NCI-H2196 (cell line): ENCODE measurements around the gene BSX.
A peak's percentile ranks its signal among the peaks of the same experiment; 100 is the strongest.

Source experiments
- DNase-seq: peaks from one replicate; lab custom pipeline; 2025; ENCODE audit not compliant: unreplicated experiment; lab: John Stamatoyannopoulos, UW

Gene BSX

GRCh38 chr11:122981388-122982264, at the start of gene BSX:
Gene BSX, minus strand, starts transcription at chr11:122981834. Its CDS starts 163 bp downstream, at chr11:122981671.
- DNase-seq, result peak; percentile 54

DNA sequence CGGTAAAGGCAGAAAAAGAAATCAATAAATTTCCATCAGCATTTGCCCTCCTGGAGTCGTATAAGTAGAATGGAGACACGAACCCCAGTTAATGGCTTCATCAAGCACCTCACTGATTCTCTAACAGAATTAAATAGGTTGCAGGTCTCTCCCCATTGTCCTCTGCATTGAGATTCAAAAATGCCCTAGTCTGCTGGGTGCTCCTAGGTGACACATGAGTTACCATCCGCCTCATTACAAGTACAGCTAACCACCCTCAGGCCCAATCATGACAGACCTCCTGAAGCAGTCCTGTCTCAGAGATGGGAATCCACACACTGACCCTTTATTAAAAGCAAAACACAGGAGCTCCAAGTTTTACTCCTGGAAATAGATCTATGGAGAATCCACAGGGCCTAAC, 48.9 kb upstream of the BSX start:
- no peak for DNase-seq

GRCh38 chr11:123020968-123021367, 39.3 kb upstream of the BSX start:
- peak; percentile 47 for DNase-seq

- DNase-seq, result no peak
Observed at GRCh38 chr11:123018702-123019101, 37.1 kb upstream of the BSX start.

- DNase-seq, result no peak
Observed at GRCh38 chr11:123011510-123011909, 29.9 kb upstream of the BSX start.

GRCh38 chr11:123006860-123007542, 25.4 kb upstream of the BSX start:
- no peak for DNase-seq

DNA sequence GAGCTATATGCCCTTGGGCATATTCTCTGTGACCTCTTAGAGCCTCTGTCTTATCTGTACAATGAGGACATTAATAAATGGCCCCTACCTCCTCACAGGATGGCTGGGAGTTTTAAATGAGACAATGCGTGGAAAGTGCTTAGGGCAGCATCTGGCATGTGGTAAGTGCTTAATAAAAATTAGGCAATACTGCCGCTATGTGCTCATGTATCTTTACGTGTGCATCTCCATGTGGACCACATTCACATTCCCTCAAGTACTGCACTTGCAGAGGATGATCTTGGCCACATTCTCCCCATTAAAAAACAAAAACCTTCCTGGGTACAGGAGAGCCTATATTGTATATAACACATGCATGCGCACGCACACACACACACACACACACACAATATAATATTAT, 19.1 kb upstream of the BSX start:
- DNase-seq, result no peak

GRCh38 chr11:122998727-122999366, 17.2 kb upstream of the BSX start:
- DNase-seq, result no peak

GRCh38 chr11:122995526-122995925, 13.9 kb upstream of the BSX start:
- no peak for DNase-seq

DNA sequence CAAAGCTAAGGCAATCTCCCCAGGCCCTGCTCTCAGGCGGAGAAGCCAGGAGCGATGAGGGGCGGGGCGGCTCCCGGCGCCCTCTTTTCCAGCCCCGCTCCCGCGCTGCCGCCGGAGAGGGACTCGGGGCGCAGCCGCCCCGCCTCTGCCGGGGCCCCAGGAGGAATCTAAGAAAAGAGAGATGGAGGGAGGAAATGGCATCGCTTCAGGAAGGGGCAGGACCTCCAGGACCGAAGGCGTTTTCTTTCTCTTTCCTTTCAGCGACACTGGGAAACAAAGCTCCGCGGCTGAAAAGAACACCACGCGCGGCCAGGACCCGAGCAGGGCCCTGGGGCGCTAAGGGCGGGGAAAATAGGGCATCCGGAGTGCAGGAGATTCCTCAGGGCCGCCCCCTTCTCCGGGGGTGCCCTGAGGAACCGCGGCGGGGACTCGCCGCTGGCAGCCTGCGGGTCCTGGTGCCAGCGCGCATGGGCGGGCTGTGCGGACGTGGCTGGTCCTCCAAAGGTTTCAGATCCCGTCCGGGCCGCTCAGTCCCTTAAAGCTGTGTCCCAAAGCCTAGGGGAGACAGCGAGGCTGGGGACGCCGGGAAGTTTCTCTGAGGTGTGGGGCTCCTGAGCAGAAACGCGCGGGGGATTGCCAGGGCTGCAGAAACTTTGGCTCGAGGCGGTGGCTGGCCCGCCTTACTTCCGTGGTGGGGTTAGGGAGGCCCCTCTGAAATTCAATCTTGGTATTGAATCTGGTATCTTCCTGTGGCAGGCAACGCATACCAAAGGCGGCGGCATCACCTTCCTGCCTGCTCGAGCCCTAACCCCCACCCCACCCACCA, 2.8 kb upstream of the BSX start:
- DNase-seq, result peak; percentile 63

GRCh38 chr11:122983438-122984185, 2.0 kb upstream of the BSX start:
- DNase-seq, result peak; percentile 58

DNA sequence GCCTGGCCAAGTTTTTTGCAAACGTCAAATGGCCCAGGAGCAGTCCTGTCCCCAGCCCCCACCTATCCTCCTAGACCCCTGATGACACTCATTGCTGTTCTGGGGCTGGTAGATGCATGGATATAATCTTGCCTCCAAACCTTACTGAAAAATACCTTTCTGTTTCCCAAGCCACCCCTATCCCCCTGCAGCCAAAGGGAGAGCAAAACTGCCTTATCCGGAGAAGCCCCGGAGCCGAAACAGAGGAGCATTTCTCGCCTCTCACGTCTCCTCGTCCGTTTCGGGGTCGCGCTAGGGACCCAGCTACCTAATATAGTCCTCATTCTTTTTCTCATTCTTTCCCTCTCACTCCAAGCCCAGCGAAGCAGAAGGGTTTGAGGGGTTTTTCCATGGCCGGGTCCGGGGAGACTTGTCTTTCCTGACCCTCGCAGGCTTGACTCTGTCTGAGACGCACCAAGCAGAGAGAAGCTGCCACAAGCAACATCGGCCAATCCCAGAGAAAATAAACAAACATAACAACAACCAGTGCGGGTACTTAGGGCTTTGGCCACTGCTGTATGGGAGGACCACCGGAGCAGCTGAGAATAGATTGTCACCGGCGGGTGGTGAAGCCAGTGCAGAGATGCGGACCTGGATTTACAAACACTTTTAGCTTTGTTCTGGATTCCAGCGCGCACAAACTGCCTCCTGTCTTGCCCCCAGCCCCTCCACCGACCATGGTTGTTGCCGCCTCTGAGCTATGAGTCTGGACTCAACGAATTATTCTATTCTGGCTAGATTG, 1.6 kb downstream of the BSX start:
- no peak for DNase-seq

DNA sequence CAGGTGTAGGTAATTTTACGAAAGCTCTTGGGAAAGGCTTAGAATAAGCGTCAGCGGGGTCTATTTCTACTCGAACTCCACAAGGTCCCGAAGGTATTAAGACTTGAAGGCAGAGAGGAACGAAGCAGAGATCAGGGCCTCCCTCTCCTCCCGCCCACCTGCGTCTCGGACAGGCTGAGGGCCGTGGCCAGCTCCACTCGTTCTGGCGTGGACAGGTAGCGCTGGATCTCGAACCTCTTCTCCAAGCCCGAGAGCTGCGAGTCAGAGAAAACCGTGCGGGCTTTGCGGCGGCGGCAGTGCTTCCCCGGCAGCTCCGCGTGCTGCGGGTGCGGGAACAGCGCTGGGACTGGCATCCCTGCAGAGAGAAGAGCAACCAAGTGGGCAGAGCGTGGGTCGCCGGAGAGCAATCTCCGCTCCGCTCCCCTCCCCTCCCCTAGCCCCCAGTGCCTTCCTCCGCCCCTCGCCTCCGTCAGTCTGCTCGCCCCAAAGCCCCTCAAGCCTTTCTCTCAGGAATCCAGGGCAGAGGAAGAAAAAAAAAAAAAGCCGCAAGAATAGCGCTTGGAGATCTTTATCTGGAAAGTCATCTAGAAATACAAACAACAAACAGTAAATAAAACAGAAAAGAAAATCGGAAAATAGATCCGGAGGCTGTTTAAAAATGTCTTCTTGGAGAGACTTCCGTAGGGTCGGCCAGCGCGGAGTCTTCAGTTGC, 2.4 kb downstream of the BSX start:
- no peak for DNase-seq

- DNase-seq, result no peak
Observed at GRCh38 chr11:122978299-122978620, 3.4 kb downstream of the BSX start.

DNA sequence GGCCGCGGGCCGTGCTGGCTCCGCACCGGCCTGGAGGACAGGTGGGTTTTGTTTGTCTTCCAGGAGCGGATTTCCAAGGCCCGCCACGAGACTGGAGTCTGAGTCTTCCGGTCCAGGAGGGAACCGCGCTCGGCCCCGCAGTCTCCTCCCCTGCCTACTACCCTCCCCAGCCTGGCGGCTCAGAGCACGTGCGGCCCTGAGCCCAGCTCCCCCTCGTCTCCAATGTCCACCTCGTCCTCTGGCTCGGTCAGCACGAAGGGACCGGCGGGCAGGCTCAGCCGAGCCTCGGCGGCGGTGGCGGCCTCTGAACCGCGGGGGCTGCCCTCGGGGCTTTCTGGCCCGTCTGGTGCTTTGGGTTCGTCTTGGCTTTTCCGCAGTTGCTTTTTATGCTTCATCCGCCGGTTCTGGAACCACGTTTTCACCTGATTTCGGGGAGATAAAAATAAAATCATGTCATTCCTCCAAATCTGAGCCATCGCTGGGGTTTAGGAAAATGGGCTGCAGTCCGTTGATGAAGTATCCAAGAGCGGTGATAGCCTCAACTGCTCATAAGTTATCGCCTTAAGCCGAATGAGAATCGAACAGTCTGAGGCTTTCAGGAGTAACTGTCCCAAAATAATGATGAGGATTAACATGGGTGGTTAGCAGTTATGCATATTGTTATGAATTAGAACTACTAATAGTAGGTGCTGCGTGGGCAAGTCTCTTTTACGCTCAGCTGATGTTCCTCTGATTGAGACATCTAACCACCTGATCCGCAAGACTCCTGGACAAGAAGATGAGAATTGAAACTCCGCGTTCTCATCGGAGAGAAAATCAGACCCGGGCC, 4.0 kb downstream of the BSX start:
- no peak for DNase-seq

GRCh38 chr11:122976734-122977469, 4.7 kb downstream of the BSX start:
- DNase-seq, result no peak

GRCh38 chr11:122976061-122976733, 5.4 kb downstream of the BSX start:
- DNase-seq, result no peak
